GM12878 (cell line): ENCODE measurements around the gene SYT1. TPM values are rescaled to one million over a fixed set of nuclear protein-coding genes. Genes with fewer than 3 reads are reported as not detected.

Source experiments
- ATAC-seq: fragments of 200-7000 bp; cut with Tn5 transposase; 3 replicates; pipeline ENCODE4 v1.9.1; 2020; ENCODE audit warnings: mild to moderate bottlenecking, moderate library complexity
- BruUV-seq: library from RNA; stranded (reverse); fragments of 400-500 nt; replicated peaks from 2 replicates; lab custom pipeline; 2021; lab: Mats Ljungman, UMichigan
- CTCF ChIA-PET: fragments of 300-600 bp; sonication (Branson Sonifier 250); formaldehyde crosslinking; extraction: SDS; loops from one replicate; lab custom pipeline; 2021; ENCODE audit warnings: inconsistent platforms; lab: Yijun Ruan, JAX
- POLR2A ChIA-PET: fragments of 350-600 bp; formaldehyde crosslinking; extraction: SDS; loops from one replicate; lab custom pipeline; 2021; ENCODE audit warnings: inconsistent platforms; lab: Charles Lee
- RAD21 ChIA-PET: fragments of 300-600 bp; sonication (Branson Sonifier 250); formaldehyde crosslinking; loops from one replicate; lab custom pipeline; 2023; ENCODE audit warnings: antibody characterized with exemption; ENCODE audit not compliant: unreplicated experiment; lab: Charles Lee
- SMC1A ChIA-PET: fragments of 300-600 bp; sonication (Branson Sonifier 250); formaldehyde crosslinking; loops from one replicate; lab custom pipeline; 2023; ENCODE audit not compliant: unreplicated experiment, uncharacterized antibody; lab: Charles Lee
- DNase-seq: peaks from one replicate; pipeline ENCODE4 v3.0.0-alpha.2; 2011; ENCODE audit warnings: low read depth, low spot score
- FAIRE-seq: peaks from 3 replicates; lab custom pipeline; 2011; peaks lifted over from hg19 to GRCh38; lab: Jason Lieb, UNC
- H2AFZ ChIP-seq: 2 replicates; pipeline ENCODE4 v1.6.0; 2011; ENCODE audit warnings: low read depth, low read length, control low read depth; ENCODE audit not compliant: control insufficient read depth
- H3K27ac ChIP-seq: 2 replicates; pipeline ENCODE4 v1.5.1; 2011; ENCODE audit warnings: control low read depth; ENCODE audit not compliant: control insufficient read depth, insufficient read depth
- H3K27me3 ChIP-seq, 2 experiments: replicated peaks in 1 of 2; 2 replicates each; pipeline versions ENCODE4 v1.6.0 to v1.6.1; 2011; ENCODE audit warnings: low read length in 1 of 2; ENCODE audit not compliant: control insufficient read depth in 2 of 2, insufficient read depth in 2 of 2
- H3K36me3 ChIP-seq, 2 experiments: 2 replicates each; pipeline ENCODE4 v1.5.1; 2011; ENCODE audit warnings: low read length in 1 of 2; ENCODE audit not compliant: control insufficient read depth in 2 of 2, insufficient read depth in 2 of 2
- H3K4me1 ChIP-seq: 2 replicates; pipeline ENCODE4 v1.6.1; 2011; ENCODE audit warnings: mild to moderate bottlenecking, low read length, moderate library complexity, mixed read lengths; ENCODE audit not compliant: control insufficient read depth, insufficient read depth
- H3K4me2 ChIP-seq: 2 replicates; pipeline ENCODE4 v1.6.0; 2011; ENCODE audit warnings: control low read depth; ENCODE audit not compliant: control insufficient read depth, insufficient read depth
- H3K4me3 ChIP-seq: fragments of 200-600 bp; sonication (generic); 2 replicates; pipeline ENCODE4 v1.5.1; 2016
- H3K79me2 ChIP-seq: 2 replicates; pipeline ENCODE4 v1.6.0; 2011; ENCODE audit warnings: low read length; ENCODE audit not compliant: control insufficient read depth, insufficient read depth
- H3K9ac ChIP-seq: 2 replicates; pipeline ENCODE4 v1.8.0; 2011; ENCODE audit warnings: low read length, control low read depth, mixed read lengths; ENCODE audit not compliant: control insufficient read depth, insufficient read depth
- H3K9me3 ChIP-seq: replicated peaks from 3 replicates; pipeline ENCODE4 v1.5.1; 2011; ENCODE audit warnings: mild to moderate bottlenecking, low read length; ENCODE audit not compliant: control insufficient read depth, insufficient read depth
- H4K20me1 ChIP-seq: 2 replicates; pipeline ENCODE4 v1.6.0; 2011; ENCODE audit not compliant: control insufficient read depth, insufficient read depth
- BRCA1 ChIP-seq: IDR thresholded peaks from 2 replicates; pipeline ENCODE4 v1.6.1; 2011; ENCODE audit warnings: low read depth, low read length, improper control_type of control experiment
- CBX5 ChIP-seq: sonication (generic); IDR thresholded peaks from 2 replicates; pipeline ENCODE4 v1.6.1; 2016; ENCODE audit warnings: low read depth, moderate library complexity, mild to moderate bottlenecking, inconsistent platforms
- CHD4 ChIP-seq: fragments of 200-600 bp; sonication (generic); IDR thresholded peaks from 2 replicates; pipeline ENCODE4 v1.6.1; 2016; ENCODE audit warnings: mild to moderate bottlenecking
- E2F8 ChIP-seq: fragments of 450-650 bp; IDR thresholded peaks from 2 replicates; pipeline ENCODE4 v1.6.1; 2018; ENCODE audit warnings: mild to moderate bottlenecking, low read depth, moderate library complexity; ENCODE audit not compliant: partially characterized antibody
- E4F1 ChIP-seq: fragments of 450-650 bp; IDR thresholded peaks from 2 replicates; pipeline ENCODE4 v1.6.1; 2018; ENCODE audit warnings: borderline replicate concordance, mild to moderate bottlenecking; ENCODE audit not compliant: partially characterized antibody
- EGR1 ChIP-seq, 2 experiments: IDR thresholded peaks; 1 replicate in 1 of 2; 2 replicates in 1 of 2; pipeline ENCODE4 v1.6.1; 2011 to 2012; ENCODE audit warnings: low read depth in 2 of 2, low read length in 2 of 2, borderline replicate concordance in 1 of 2, mild to moderate bottlenecking in 1 of 2, moderate library complexity in 1 of 2
- EP300 ChIP-seq, 2 experiments: fragments of 150-350 bp in 1 of 2; IDR thresholded peaks; 2 replicates each; pipeline ENCODE4 v1.6.1; 2011 to 2012; ENCODE audit warnings: low read depth in 2 of 2, low read length in 2 of 2, borderline replicate concordance in 1 of 2, improper control_type of control experiment in 1 of 2, inconsistent platforms in 1 of 2; ENCODE audit not compliant: control insufficient read depth in 1 of 2
- IKZF2 ChIP-seq, 2 experiments: fragments of 450-650 bp; IDR thresholded peaks; 2 replicates each; pipeline ENCODE4 v1.6.1; 2017; ENCODE audit warnings: mild to moderate bottlenecking in 2 of 2, moderate library complexity in 2 of 2
- RELB ChIP-seq: fragments of 450-650 bp; IDR thresholded peaks from 2 replicates; pipeline ENCODE4 v1.6.1; 2017; ENCODE audit warnings: low read depth, mild to moderate bottlenecking, moderate library complexity
- SREBF1 ChIP-seq: IDR thresholded peaks from 2 replicates; pipeline ENCODE4 v1.6.1; 2012; ENCODE audit warnings: mild to moderate bottlenecking, low read length
- TCF12 ChIP-seq: IDR thresholded peaks from 2 replicates; pipeline ENCODE4 v1.6.1; 2011; ENCODE audit warnings: low read depth, mild to moderate bottlenecking, low read length
- USF1 ChIP-seq: IDR thresholded peaks from 2 replicates; pipeline ENCODE4 v1.6.1; 2011; ENCODE audit warnings: borderline replicate concordance, low read depth, mild to moderate bottlenecking, moderate library complexity, mixed read lengths, low read length; ENCODE audit not compliant: insufficient read depth; ENCODE audit errors: extremely low read length
- ZNF384 ChIP-seq: IDR thresholded peaks from 2 replicates; pipeline ENCODE4 v1.6.1; 2012; ENCODE audit warnings: low read depth, mild to moderate bottlenecking, low read length, improper control_type of control experiment, borderline replicate concordance
- WGBS: methylation state at CpG from one replicate; pipeline ENCODE4 v1.1.6; 2016; ENCODE audit warnings: low lambda C conversion rate; ENCODE audit not compliant: insufficient replicate concordance, insufficient coverage; ENCODE audit errors: missing lambda C conversion rate; 5-methylcytosine and 5-hydroxymethylcytosine counted together
- in situ Hi-C: fragments of 300-500 bp; cut with MboI; formaldehyde crosslinking; loops from 9 replicates; pipeline ENCODE4 v1.14.3; 2018; ENCODE audit warnings: mixed read lengths
- intact Hi-C: fragments of 100-400 bp; cut with micrococcal nuclease; formaldehyde crosslinking; loops from one replicate; pipeline ENCODE4 v1.14.2; 2022; ENCODE audit not compliant: unreplicated experiment
- polyA plus RNA-seq, 11 experiments: library from polyadenylated mRNA; depleted of rRNA in 4 of 11; unstranded in 6 of 11; stranded (reverse) in 5 of 11; fragments of >200 nt; fragmentation: Nextera tagmentation in 4 of 11; fragmentation: Illumina TruSeq in 1 of 11; extraction: Ambion mirVana in 4 of 11; extraction: Trizol in 1 of 11; gene quantifications; 1 replicate in 1 of 11; 2 replicates in 10 of 11; pipeline versions ENCODE4 v1.2.1 to v1.2.3, GENCODE V29; 2011 to 2016; ENCODE audit warnings: inconsistent platforms in 2 of 11, missing spikeins in 2 of 11, low read depth in 1 of 11
- total RNA-seq, 4 experiments: library from RNA; depleted of rRNA in 3 of 4; stranded (reverse); fragments of >200 nt in 3 of 4; fragmentation: Illumina TruSeq in 1 of 4; extraction: Trizol in 1 of 4; gene quantifications; 2 replicates each; pipeline versions ENCODE4 v1.2.1 to v1.2.3, GENCODE V29; 2013 to 2021

SYT1 gene
- total and polyA plus RNA-seq, 10 of the 15 experiments (the other 5 are each of a cell fraction or from before 2014, with no cell fraction given) = 0.10 to 0.28 TPM; not detected in 8

- in situ Hi-C loops = no loop called here
- no peak for FAIRE-seq
- WGBS = 43% methylated on average over 2 of the region's 2 CpGs
- H3K9me3 ChIP-seq = no peaks in the 10 kb centered on the region
- no peak overlapping the region for H3K4me3 ChIP-seq
- no TSS peak for BruUV-seq
- no peak overlapping the region for H3K9ac ChIP-seq
- H3K27me3 ChIP-seq = no peaks in the 10 kb centered on the region; a peak in 1 of 4 replicates
- H3K4me2 ChIP-seq = no peak overlapping the region
- no peak for DNase-seq
- TF ChIP-seq BRCA1 (no peak), EGR1 (IDR thresholded peaks at IDR 0.05; ENCODE audit: borderline replicate concordance in 1 of 2, low read depth in 2 of 2, low read length in 2 of 2) (no peak), SREBF1 (no peak), CHD4 (no peak), TCF12 (no peak), EP300 (IDR thresholded peaks at IDR 0.05; ENCODE audit: borderline replicate concordance in 1 of 2, control insufficient read depth in 1 of 2, low read depth in 2 of 2, low read length in 2 of 2) (no peak), IKZF2 (IDR thresholded peaks at IDR 0.05) (no peak), RELB (no peak), E4F1 (no peak), ZNF384 (no peak), USF1 (no peak), CBX5 (no peak), E2F8 (no peak)
- intact Hi-C loops = no loop called here
- CTCF ChIA-PET = no interaction called here
- RAD21 ChIA-PET = no interaction called here
- SMC1A ChIA-PET = no interaction called here
- H3K36me3 ChIP-seq = no peaks in the 10 kb centered on the region
- no peaks in the 10 kb centered on the region for H3K4me1 ChIP-seq
- POLR2A ChIA-PET = no interaction called here
- no peak overlapping the region for H2AFZ ChIP-seq
- H3K79me2 ChIP-seq = no peaks in the 10 kb centered on the region
- H4K20me1 ChIP-seq = no peaks in the 10 kb centered on the region
- ATAC-seq = no peak
- H3K27ac ChIP-seq = no peak overlapping the region
These were observed 386.6 kb downstream of the SYT1 start for GRCh38 chr12:79250960-79251755.
